NCI-H345 treated with DMSO at 0.1 percent for 48 hours (cell line): ENCODE measurements around the gene JAKMIP2.
"Not testable (repeated sequence)": the region's sequence is repeated elsewhere in the genome, so short reads cannot be mapped to it uniquely, and the experiment has no call there.

Experiments
- DNase-seq: peaks from one replicate; lab custom pipeline; 2025; ENCODE audit not compliant: unreplicated experiment; lab: John Stamatoyannopoulos, UW

JAKMIP2 gene

DNA sequence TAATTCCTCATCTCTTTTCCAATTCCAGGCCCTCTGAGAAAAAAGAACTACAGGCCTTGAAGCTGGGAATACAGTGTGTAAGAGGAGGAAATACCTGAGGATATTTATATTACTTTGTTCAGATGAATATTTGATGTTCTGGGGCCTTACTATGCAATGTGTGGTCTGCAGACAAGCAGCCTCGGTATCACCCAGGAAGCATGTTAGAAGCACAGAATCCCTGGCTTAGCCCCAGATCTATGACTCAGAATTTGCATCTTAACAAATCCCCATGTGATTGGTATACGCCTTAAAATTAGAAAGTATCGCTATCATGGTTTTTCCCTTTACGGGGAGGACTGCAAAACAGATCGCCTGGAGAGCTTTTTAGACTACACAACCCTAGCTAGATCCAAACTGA, 121.0 kb downstream of the JAKMIP2 start:
- no peak for DNase-seq

DNA sequence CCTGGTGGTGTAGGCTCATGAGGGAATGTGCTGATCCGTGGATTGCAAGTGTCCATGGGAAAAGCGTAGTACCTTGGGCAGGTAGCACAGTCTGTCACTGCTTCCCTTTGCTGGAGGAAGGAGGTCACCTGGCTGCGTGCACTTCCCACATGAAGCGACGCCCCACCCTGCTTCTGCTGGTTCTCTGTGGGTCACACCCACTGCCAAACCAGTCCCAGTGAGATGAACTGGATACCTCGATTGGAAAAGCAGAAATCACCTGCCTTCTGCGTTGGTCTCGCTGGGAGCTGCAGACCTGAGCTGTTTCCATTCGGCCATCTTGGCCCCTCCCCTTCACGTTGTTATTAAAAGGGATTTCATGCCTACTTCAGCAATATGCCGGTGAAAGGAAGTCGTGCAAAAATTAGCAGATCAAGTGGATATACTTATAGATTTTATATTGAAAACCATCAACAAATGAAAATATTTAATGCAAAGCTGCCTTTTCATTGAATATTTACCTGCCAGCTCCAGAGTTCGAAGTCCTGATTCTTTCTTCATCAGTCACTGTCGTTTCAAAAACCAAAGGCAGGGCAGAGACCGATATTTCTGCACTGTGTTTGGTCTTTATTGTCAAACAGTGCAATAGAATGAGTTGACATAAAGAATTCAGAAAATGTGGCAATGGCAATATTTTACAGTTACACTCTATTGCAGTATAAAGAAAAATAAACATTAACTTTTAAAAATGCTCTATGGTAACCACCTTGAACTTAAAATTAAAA, 123.2 kb downstream of the JAKMIP2 start:
- no peak for DNase-seq

DNA sequence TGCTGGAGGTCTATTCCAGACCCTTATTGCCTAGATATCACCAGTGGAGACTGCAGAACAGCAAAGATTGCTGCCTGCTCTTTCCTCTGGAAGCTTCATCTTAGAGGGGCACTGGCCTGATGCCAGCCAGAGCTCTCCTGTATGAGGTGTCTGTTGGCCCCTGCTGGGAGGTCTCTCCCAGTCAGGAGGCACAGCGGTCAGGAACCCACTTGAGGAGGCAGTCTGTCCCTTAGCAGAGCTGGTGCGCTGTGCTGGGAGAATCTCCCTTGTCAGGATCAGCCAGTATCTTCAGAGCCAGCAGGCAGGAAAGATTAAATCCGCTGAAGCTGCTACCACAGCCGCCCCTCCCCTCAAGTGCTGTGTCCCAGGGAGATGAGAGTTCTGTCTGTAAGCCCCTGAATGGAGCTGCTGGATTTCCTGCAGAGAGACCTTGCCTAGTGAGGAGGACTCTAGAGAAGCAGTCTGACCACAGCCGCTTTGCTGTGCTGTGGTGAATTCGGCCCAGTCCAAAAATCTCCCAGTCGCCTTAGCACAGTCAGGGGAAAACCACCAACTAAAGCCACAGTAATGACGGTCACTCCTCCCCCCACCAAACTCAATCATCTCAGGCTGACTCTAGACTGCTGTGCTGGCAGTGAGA, 124.1 kb downstream of the JAKMIP2 start:
- no peak for DNase-seq

DNA sequence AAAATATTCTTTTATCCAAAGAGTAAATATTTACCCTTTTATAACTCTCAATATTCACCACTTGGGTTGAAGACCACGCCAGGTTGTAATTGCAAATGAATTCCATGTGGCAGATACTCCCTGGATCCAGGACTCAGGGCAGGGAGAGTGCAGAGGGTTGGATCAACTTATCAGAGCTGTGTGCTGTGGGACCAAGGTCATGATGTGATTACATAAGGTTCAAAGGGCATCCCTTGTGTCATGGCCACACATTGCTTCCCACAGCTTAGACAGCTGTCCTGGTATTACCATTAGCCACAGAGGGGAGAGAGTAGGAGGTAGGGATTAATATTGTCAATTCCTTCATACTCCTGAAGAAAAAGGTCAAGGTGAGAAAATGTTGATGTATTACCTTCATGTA, 133.9 kb downstream of the JAKMIP2 start:
- no peak for DNase-seq

DNA sequence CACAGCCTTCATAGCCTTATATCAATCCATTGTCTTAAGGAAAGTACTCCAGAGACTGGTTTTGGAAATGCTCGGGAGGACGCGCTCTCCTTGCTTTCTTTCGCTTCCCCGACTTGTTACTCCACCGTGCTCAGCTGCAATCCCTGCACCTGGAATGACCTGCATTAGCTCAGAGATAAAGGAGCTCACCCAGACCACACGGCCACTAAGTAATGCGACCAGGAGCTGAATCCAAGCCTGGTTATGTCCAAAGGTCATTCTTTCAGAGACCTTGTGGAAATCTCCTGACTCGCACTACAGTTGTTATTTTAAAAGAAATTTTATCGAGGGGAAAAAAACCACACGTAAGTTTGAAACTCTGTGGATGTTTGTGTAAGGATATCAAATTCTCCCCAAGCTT, 137.3 kb downstream of the JAKMIP2 start:
- no peak for DNase-seq

DNA sequence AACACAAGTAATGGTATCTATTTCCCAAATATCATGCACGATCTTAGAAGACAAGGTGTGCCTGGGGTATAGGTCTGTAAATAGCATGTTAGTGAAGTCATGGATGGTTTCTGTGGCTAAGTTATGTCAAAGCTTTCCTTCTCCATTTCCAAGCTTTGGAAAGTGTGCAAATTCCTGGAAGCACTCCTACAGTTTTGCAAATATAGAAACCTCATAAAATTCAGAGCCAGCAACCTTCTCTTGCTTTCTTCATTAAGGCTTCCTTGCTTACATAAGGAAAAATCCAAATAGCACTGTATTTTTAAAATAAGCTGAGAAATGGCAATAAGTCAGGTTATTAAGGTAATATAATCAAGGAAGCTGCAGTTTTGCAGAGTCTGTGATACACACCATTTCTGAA, 138.1 kb downstream of the JAKMIP2 start:
- DNase-seq, result no peak

DNA sequence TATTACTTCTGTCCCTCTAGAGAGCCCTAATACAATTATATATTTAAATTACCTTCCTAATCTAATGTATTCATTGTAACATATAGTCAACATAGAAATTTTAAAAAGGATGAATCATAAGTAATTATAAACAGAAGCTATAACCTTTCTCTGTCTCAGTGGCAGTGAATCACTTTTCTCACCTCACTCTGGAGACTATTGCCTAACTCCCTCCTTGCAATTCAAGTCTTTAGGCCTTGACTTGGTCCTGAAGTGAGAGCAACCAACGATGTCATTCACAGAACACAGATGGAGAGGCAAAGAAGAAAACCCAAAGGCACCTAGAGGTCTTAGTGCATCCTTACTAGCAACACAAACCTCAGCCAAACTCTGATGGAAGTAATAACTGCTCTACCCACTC, 139.4 kb downstream of the JAKMIP2 start:
- DNase-seq, result no peak

DNA sequence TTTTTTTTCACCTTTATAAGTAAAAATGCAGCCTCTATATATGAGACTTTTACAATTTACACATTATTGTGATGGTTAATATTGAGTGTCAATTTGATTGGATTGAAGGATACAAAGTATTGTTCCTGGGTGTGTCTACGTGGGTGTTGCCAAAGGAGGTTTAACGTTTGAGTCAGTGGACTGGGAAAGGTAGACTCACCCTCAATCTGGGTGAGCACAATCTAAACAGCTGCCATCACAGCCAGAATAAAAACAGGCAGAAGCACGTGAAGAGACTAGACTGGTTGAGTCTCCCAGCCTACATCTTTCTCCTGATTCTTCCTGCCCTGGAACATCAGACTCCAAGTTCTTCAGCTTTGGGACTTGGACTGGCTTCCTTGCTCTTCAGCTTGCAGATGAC, 139.9 kb downstream of the JAKMIP2 start:
- DNase-seq, result no peak

DNA sequence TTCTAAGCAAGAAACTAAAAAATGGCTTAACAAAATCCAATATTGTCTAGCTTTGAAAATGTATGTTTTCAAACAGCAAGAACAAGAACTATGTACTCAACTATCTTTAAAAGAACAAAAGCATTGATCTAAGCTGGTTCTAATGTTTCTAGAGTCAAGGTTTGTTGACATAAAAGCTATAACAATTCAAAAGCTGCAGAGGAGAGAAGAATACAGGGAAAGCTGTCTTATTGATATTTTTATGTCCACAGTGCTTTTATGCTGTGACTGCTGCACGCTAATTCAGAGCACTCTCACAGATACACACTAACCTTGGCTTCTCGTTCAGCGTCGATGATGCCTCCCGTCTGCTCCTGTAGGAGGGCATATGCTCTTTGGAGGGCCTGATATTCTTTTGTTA, 143.2 kb downstream of the JAKMIP2 start:
- no peak for DNase-seq

DNA sequence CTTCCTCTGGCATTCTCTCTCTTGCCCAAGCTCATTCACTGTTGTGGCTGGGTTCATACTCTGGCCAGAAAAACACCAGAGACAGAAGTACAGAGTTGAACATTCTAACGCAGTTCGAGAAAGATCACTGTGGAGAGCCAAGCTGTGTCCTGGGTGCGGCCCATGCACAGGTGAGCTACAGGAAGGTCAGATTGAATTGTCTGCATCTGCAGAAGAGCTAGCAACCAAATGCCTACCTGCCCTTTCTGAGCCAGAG, 145.9 kb downstream of the JAKMIP2 start:
- no peak for DNase-seq

DNA sequence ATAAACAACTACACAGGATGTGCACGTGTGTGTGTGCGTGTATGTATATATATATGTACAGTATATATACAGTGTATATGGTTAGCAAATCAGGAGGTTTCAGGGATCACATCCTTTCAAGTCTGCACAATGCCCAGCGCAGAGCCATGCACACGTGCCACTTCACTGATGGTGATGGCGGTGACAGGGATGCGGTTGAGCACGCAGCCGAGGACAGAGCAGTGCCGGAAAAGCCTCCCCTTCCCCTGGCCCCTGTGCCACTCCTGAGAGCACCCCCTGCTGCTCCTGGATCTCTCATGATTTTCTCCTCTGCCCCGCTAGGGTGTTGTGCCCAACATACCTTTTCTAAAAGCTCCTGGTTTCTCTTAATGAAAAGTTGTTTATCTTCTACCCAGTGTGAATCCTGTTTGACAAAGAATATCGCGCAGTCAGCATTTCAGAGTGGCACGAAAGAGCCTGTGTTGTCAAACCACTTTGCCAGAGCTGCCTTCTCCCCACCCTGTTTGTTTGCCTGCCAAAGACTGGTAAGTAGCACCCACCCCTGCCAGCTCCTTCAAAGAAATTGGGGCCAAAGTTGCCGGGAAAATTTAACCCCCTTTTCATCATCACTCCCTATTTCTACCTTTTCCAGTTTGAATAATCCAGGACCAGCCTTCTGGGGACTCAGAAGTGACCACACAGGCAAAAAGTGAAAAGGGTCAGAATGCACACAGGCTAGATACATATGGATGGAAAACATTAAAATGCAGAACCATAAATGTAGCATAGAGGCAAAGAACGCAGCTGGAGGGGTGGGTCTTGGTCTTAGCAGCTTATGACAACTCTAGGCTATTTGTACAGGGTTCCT, 146.4 kb downstream of the JAKMIP2 start:
- peak; percentile 56 for DNase-seq

DNA sequence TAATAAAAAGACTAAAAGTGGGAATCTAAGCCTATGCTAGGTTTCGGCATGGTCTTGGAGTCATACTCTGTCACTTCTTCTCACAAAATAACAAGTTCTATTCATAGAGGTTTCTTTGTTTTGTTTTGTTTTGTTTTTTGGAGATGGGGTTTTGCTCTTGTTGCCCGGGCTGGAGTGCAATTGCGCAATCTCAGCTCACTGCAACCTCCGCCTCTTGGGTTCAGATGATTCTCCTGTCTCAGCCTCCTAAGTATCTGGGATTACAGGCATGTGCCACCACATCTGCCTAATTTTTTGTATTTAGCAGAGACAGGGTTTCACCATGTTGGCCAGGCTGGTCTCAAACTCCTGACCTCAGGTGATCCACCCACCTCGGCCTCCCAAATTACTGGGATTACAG, 147.1 kb downstream of the JAKMIP2 start:
- not testable (repeated sequence) for DNase-seq

DNA sequence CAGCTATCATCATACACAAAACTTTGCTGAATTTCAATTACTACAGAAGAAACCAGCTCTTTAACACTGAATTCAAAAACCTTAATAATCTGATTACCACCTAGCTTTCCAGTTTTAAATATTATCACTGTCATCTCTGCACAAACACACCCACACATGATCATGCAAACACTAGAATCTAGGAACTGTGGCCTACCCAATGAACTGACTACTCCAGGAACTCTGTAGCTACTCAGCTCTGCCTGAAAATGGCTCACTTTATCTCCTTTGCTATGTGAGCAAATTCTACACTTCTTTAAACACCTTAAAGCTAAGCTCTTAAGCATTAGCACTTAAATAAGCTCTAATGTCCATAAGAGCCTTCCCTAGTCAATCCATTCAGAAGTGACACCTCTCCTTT, 149.4 kb downstream of the JAKMIP2 start:
- no peak for DNase-seq

DNA sequence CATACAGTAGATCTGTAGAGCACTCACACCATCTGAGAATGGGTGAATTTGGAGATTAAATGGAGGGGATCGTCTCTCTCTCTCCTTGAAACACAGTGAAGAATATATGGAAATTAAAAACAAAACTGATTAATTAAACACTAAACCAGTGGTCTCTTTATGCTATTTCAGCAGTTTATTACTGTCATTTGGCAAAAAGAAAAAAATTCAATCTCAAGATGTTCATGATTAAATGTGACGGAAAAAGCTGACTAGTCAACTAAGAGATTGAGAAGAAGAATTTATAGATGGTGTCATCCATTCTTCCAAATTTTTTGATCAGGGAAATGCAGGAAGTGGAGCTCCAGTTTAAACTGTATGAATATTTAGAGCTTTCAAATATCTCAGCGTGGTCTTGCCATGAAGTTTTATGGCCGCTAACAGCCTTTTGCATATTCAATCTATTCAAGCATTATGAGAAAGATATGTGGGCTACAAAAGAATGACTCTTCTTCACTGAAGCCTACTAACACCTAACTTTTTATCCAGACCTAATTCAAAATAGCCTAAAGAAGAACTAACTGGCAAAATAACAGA, 151.0 kb downstream of the JAKMIP2 start:
- no peak for DNase-seq

DNA sequence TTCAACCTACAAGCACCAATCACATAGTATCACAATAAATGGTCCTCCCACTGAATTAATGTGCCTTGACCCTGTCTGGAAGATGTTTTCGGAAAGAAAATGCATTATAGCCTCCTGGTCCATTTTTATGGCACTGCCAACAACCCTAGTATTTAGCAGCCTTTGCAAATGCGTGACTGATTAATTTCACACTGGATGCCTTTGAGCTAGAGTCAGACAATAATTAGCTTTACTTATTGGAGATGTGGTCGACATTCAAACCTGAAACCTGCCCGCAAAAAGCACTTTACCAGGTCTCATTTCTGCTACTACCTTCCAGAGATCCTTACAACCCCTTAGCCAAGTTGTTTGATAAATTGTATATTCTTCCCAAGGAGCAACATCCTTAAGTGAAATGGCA, 153.3 kb downstream of the JAKMIP2 start:
- no peak for DNase-seq

DNA sequence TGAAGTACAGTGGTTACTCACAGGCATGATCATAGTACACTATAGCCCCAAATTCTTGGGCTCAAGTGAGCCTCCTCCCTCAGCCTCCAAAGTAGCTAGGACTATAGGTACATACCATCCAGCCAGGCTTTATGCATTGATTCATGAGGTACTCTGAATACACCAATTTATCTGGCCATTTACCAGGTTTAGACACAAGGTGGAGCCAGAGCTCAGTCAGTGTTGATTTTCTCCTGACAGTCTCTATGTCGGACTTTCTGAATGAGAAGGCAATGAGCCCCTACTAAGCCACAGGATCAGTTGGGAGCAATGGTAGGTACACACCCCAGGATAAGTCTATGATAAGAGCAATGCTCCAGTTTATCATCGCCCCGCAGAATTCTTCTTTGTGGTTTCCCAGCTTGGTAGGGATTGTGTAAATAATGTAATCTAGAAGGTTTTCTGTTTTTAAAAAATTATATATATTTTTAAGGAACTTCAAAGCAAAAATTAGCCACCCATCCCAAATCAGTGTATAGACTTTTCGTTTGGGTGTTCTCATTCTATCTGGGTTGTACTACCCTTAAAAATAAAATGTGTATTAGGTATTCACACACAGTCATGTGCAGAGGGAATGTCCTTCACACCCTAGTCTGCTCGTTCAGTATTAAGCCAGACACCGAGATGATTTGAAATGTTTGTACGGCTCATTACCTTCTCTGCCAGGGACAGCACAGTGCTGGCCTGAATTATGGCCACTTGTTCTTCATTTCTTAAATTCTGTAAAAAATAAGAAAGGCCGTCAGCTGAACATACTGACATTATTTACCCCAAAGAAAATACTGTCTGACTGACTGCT, 154.3 kb downstream of the JAKMIP2 start:
- DNase-seq, result peak; percentile 85

DNA sequence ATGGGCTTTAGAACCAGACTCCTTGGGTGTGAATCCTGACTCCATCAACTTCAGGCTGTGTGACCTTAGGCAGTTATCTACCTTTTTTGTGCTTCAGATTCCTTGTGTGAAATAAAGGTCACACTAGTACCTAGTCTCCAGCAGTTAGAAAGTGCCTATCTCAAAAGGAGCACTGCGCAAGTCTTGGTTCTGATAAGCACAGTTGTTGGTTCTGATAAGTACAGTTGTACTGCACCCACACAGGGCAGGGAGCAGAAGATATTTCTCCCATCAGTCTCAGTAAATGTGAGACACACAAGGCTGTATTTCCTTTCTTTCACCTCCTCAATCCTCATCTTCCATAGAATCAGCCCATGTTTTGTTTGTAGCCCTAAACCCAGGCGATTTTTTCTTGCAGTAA, 156.1 kb downstream of the JAKMIP2 start:
- no peak for DNase-seq

DNA sequence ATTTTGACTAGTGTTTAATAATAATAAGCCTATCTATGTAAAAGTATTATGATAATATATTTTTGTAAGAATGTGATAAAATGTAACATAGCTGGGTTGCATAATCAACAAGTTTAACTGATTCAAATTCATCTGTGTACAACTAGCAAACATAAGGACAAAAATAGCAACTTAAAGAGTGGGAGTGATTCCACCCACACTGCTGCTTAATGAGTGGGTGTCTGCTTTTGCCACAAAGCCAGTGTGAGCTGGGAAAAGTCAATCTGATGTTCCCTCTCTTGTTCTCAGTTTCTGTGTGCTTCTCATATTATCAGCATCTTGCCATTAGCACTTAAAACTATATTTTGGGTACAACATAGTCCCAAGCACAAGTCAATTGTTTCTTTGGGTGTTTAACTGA, 161.5 kb downstream of the JAKMIP2 start:
- no peak for DNase-seq

DNA sequence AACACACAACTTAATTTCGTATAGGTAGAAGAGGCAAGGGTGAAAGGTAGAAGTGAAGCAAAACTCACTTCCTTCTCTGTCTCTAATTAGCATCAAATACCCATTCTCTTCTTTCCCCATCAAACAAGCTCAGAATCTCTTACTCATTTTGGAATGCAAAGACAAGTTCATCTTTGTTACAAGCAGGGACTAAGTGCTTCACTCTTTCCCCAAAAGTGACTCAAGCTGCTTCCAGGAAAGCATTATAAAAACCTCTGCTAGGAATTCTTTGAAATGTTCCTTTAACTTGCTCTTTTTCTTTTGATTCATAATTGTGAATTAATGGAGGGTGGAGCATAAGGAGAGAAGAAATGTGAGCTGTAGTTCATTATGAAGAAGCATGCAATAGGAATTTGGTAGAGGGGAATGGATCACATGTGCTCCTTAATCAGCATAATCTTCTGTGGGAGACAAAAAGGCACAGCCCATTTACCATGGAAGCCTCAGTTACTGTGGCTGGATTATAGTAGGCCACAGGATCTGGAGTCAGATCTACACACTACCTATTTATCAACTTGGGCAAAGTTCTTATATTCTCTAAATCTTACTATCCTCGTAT, 163.1 kb downstream of the JAKMIP2 start:
- DNase-seq, result no peak

DNA sequence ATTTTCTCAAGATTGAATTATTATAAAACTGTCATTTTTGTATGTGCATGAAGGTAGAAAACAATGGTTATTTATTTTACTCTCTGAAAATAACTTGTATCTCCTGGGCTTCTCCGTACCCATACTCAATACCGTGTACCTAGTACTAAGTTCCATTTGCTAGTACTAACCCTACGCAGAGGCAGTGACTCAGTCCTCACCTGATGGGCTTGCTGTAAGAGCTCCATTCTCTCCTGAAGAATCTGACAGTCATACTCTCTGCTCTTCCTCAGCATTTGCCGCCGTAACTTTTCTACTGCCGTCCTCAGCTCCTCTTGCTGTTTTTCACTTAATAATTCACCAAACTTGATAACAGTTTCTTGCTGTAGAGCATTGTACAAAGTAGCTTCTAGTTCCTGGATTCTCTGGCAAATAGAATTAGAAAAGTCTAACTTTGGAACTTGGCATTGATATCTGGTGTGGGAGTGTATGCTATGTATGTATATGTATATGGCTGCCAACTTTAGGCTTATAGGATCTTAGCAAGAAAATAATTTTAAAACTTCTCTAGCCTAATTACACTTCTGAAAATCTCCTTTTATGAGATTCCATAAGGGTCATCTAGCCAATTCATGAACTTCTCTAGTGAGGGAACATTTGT, 164.7 kb downstream of the JAKMIP2 start:
- no peak for DNase-seq
